HG02610 (cell line): ENCODE data around the gene JAG1.
"Not testable (repeated sequence)": the region's sequence is repeated elsewhere in the genome, so short reads cannot be mapped to it uniquely, and the experiment has no call there.

Source experiments
- ATAC-seq: cut with Tn5 transposase; IDR thresholded peaks from one replicate; pipeline ENCODE4 v1.9.1; 2021; ENCODE audit warnings: mild to moderate bottlenecking, moderate library complexity; ENCODE audit not compliant: unreplicated experiment

The JAG1 gene

GRCh38 chr20:10639077-10639736 is 34.6 kb downstream of the JAG1 start:
- no peak for ATAC-seq

- ATAC-seq = no peak
These were observed 36.2 kb downstream of the JAG1 start for GRCh38 chr20:10637563-10637962.

- no peak for ATAC-seq
These were observed 36.7 kb downstream of the JAG1 start for GRCh38 chr20:10637031-10637559.

GRCh38 chr20:10636326-10636818 is 37.4 kb downstream of the JAG1 start:
- ATAC-seq = no peak

GRCh38 chr20:10635476-10636208 is 38.2 kb downstream of the JAG1 start:
- ATAC-seq = no peak

GRCh38 chr20:10634683-10635411 is 39.0 kb downstream of the JAG1 start:
- no peak for ATAC-seq

- no peak for ATAC-seq
These were observed 39.6 kb downstream of the JAG1 start for GRCh38 chr20:10634211-10634610.

- no peak for ATAC-seq
These were observed 40.1 kb downstream of the JAG1 start for GRCh38 chr20:10633718-10634117.

- ATAC-seq = no peak
These were observed 40.9 kb downstream of the JAG1 start for GRCh38 chr20:10632721-10633509.

- no peak for ATAC-seq
These were observed 42.7 kb downstream of the JAG1 start for GRCh38 chr20:10631126-10631525.

GRCh38 chr20:10629946-10630650 is 43.7 kb downstream of the JAG1 start:
- ATAC-seq = no peak

GRCh38 chr20:10626896-10627295 is 46.9 kb downstream of the JAG1 start:
- no peak for ATAC-seq

- ATAC-seq = no peak
These were observed 48.2 kb downstream of the JAG1 start for GRCh38 chr20:10625641-10626040.

GRCh38 chr20:10622657-10623418 is 51.0 kb downstream of the JAG1 start:
- ATAC-seq = no peak

- ATAC-seq = no peak
These were observed 52.6 kb downstream of the JAG1 start for GRCh38 chr20:10621149-10621548.

GRCh38 chr20:10619427-10619826 is 54.4 kb downstream of the JAG1 start:
- no peak for ATAC-seq

- no peak for ATAC-seq
These were observed 55.1 kb downstream of the JAG1 start for GRCh38 chr20:10618611-10619245.

- ATAC-seq = not testable (repeated sequence)
These were observed 56.2 kb downstream of the JAG1 start for GRCh38 chr20:10617549-10618133.
